ENCODE measurements around the gene HSPG2.
"Not testable (repeated sequence)": the region's sequence is repeated elsewhere in the genome, so short reads cannot be mapped to it uniquely, and the experiment has no call there.

The HSPG2 gene

DNA sequence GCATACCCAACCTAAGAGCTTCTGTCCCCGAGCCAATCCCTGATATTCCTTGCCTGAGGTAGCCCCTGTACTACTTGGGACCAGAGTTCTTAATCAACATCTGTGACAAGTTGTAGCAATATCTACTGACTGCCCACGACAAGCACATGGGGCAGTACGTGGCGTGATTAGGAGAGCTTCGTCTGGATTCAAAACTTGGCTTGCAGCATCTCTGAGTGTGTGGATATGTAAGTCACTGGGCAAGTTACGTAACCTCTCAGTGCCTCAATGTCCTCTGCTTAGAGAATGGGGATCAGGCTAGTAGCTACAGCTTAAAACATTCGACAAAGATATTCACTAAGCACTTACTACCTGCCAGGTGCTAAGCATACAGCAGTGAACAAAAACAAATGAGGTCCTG, 5.0 kb downstream of the HSPG2 start:
- no peak for DNase-seq

GRCh38 chr1:21931171-21932093, 5.7 kb downstream of the HSPG2 start:
- no peak for DNase-seq

- DNase-seq, result no peak
These were observed 6.4 kb downstream of the HSPG2 start for GRCh38 chr1:21930629-21931170.

DNA sequence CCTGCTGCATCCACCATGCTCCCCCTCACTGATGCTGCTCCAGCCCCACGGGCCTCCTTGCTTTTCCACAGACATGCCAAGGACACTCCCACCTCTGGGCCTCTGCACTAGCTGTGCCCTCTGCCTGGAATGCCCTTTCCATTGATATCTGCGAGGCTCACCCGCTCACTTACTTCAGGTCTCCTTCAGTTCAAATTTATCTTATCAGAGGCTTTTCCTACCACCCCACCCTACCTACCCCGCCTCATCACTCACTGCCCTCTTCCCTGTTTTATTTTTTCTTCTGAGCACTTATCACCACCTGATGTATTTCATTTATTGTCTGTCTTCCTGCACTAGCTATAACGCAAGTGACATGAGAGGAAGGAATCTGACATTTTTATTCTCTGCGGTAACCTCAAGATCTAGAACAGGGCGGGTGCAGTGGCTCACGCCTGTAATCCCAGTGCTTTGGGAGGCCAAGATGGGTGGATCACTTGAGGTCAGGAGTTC, 7.0 kb downstream of the HSPG2 start:
- no peak for DNase-seq

- DNase-seq, result no peak
These were observed 9.4 kb downstream of the HSPG2 start for GRCh38 chr1:21927533-21928237.

- no peak for DNase-seq
These were observed 10.1 kb downstream of the HSPG2 start for GRCh38 chr1:21926814-21927532.

- no peak for DNase-seq
These were observed 11.0 kb downstream of the HSPG2 start for GRCh38 chr1:21926065-21926464.

GRCh38 chr1:21925334-21925940, 11.7 kb downstream of the HSPG2 start:
- no peak for DNase-seq

GRCh38 chr1:21924503-21925005, 12.6 kb downstream of the HSPG2 start:
- DNase-seq, result no peak

GRCh38 chr1:21922090-21923013, 14.8 kb downstream of the HSPG2 start:
- no peak for DNase-seq

- DNase-seq, result no peak
These were observed 15.8 kb downstream of the HSPG2 start for GRCh38 chr1:21921100-21921875.

- DNase-seq, result no peak
These were observed 17.6 kb downstream of the HSPG2 start for GRCh38 chr1:21919520-21919919.

DNA sequence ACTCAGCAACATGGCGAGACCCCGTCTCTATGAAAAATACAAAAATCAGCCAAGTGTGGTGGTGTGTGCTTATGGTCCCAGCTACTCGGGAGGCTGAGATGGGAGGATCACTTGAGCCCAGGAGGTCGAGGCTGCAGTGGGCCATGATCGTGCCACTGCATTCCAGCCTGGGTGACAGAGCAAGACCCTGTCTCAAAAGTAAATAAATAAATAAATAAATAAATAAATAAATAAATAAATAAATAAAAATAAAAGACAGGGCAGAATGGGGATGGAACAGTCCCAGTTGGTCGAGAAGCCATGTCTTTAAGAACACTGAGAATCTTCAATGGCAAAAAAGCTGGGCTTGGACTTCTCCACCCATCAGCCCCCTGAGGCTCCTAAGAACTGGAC, 19.9 kb downstream of the HSPG2 start:
- DNase-seq, result not testable (repeated sequence)

- no peak for DNase-seq
These were observed 20.5 kb downstream of the HSPG2 start for GRCh38 chr1:21916447-21917238.

GRCh38 chr1:21914880-21915640, 22.1 kb downstream of the HSPG2 start:
- no peak for DNase-seq

DNA sequence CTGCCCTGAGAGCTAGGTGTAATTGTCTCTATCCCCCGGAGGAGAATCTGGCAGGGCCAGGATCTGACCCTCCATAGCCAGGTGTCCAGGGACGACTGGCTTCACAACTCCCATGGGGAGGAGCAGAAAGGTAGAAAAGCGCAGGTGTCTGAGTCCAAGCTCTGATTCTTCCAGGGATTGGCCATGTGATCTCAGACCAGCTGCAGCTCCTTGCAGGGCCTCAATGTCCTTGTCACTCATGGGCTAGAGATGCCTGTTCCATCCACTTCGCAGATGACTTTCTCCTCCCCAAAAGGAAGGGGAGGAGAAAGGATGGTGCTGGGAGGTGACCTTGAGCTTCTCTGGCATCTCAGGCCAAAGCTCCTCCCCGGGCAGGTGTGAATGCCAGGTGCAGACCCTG, 22.7 kb downstream of the HSPG2 start:
- DNase-seq, result no peak

GRCh38 chr1:21913763-21914162, 23.3 kb downstream of the HSPG2 start:
- DNase-seq, result no peak

- DNase-seq, result no peak
These were observed 23.9 kb downstream of the HSPG2 start for GRCh38 chr1:21913258-21913657.

Data from T-helper 1 cell (primary cell).